ENCODE data around the gene PIP5KL1. TPM values are rescaled to one million over a fixed set of nuclear protein-coding genes. Genes with fewer than 3 reads are reported as not detected.

The PIP5KL1 gene
- total RNA-seq, 1 donor from 2014 or later: 0.85 TPM

GRCh38 chr9:127892831-127893230 is 37.7 kb downstream of the PIP5KL1 start:
- DNase-seq: no peak
- intact Hi-C loops (cut with micrococcal nuclease): no loop called here
- no peak overlapping the region for H3K4me3 ChIP-seq
- H3K27me3 ChIP-seq (ENCODE audit: low read depth): no peaks in the 10 kb centered on the region
- H3K27ac ChIP-seq (replicated peaks): no peak overlapping the region
- H3K4me1 ChIP-seq: peaks cover 22% of the 10 kb centered on the region
- TF ChIP-seq CTCF (IDR thresholded peaks at IDR 0.05; ENCODE audit: borderline replicate concordance): no peak
- H3K36me3 ChIP-seq: peaks cover 78% of the 10 kb centered on the region
- H3K9me3 ChIP-seq (replicated peaks): peaks cover 19% of the 10 kb centered on the region

- Histone ChIP-seq H3K9me3 (replicated peaks) (peaks cover 17% of the 10 kb centered on the region), H3K27ac (replicated peaks) (no peak overlapping the region), H3K4me3 (no peak overlapping the region), H3K36me3 (peaks cover 93% of the 10 kb centered on the region), H3K27me3 (ENCODE audit: low read depth) (no peaks in the 10 kb centered on the region), H3K4me1 (peaks cover 15% of the 10 kb centered on the region)
- TF ChIP-seq CTCF (IDR thresholded peaks at IDR 0.05; ENCODE audit: borderline replicate concordance): no peak
- intact Hi-C loops (cut with micrococcal nuclease): no loop called here
- no peak for DNase-seq
These were observed 40.5 kb downstream of the PIP5KL1 start for GRCh38 chr9:127890053-127890452.

GRCh38 chr9:127887792-127888191 is 42.8 kb downstream of the PIP5KL1 start:
- H3K27me3 ChIP-seq (ENCODE audit: low read depth): no peaks in the 10 kb centered on the region
- no peak overlapping the region for H3K27ac ChIP-seq (replicated peaks)
- H3K9me3 ChIP-seq (replicated peaks): peaks cover 4% of the 10 kb centered on the region
- peaks cover 34% of the 10 kb centered on the region for H3K4me1 ChIP-seq
- no peak overlapping the region for H3K4me3 ChIP-seq
- intact Hi-C loops (cut with micrococcal nuclease): no loop called here
- no peak for DNase-seq
- TF ChIP-seq CTCF (IDR thresholded peaks at IDR 0.05; ENCODE audit: borderline replicate concordance): no peak
- H3K36me3 ChIP-seq: peaks cover 71% of the 10 kb centered on the region

- intact Hi-C loops (cut with micrococcal nuclease): no loop called here
- Histone ChIP-seq H3K4me1 (peaks cover 44% of the 10 kb centered on the region), H3K27ac (replicated peaks) (no peak overlapping the region), H3K4me3 (no peak overlapping the region), H3K27me3 (ENCODE audit: low read depth) (no peaks in the 10 kb centered on the region), H3K9me3 (replicated peaks) (no peaks in the 10 kb centered on the region), H3K36me3 (peaks cover 59% of the 10 kb centered on the region)
- TF ChIP-seq CTCF (IDR thresholded peaks at IDR 0.05; ENCODE audit: borderline replicate concordance): no peak
- no peak for DNase-seq
These were observed 44.1 kb downstream of the PIP5KL1 start for GRCh38 chr9:127886401-127886972.

- H3K4me1 ChIP-seq: peaks cover 44% of the 10 kb centered on the region
- H3K27ac ChIP-seq (replicated peaks): peak overlapping the region; percentile 57
- DNase-seq: no peak
- H3K9me3 ChIP-seq (replicated peaks): no peaks in the 10 kb centered on the region
- TF ChIP-seq CTCF (IDR thresholded peaks at IDR 0.05; ENCODE audit: borderline replicate concordance): no peak
- no peak overlapping the region for H3K4me3 ChIP-seq
- no peaks in the 10 kb centered on the region for H3K27me3 ChIP-seq (ENCODE audit: low read depth)
- intact Hi-C loops (cut with micrococcal nuclease): no loop called here
- H3K36me3 ChIP-seq: peaks cover 52% of the 10 kb centered on the region
These were observed 44.9 kb downstream of the PIP5KL1 start for GRCh38 chr9:127885508-127886281.
